Spleen (tissue), 7 donors: ENCODE measurements around the gene ENPP1.

Experiments used
- CTCF ChIP-seq, 11 experiments: fragments of 200-600 bp in 7 of 11; fragments of 450-650 bp in 4 of 11; sonication (generic) in 4 of 11; IDR thresholded peaks in 8 of 11; conservative IDR thresholded peaks in 3 of 11; 1 replicate in 7 of 11; 2 replicates in 4 of 11; pipeline versions ENCODE4 v1.4.0 to v1.8.0; 2016 to 2021; ENCODE audit warnings: antibody characterized with exemption in 11 of 11, inconsistent platforms in 4 of 11, mild to moderate bottlenecking in 1 of 11
- POLR2A ChIP-seq, 3 donors: fragments of 450-650 bp; IDR thresholded peaks; one replicate each; pipeline ENCODE4 v1.5.1; 2017; ENCODE audit warnings: antibody characterized with exemption in 3 of 3, mild to moderate bottlenecking in 1 of 3
- POLR2AphosphoS5 ChIP-seq, 3 donors: sonication (generic); formaldehyde crosslinking; IDR thresholded peaks; one replicate each; pipeline ENCODE4 v1.5.1; 2017; ENCODE audit warnings: antibody characterized with exemption in 3 of 3
- donor health status: DM: no; HTN: no; CAD: no; lungs with moderate emphysema.
- donor health status: DM: no; HTN: no; CAD: no.
- donor health status: DM: no; HTN: no; CAD: no.

- TF ChIP-seq CTCF (IDR thresholded peaks at IDR 0.05 in 8 of 11, conservative IDR thresholded peaks at IDR 0.05 in 3 of 11) (no peak), POLR2A (IDR thresholded peaks at IDR 0.05) (no peak), POLR2AphosphoS5 (IDR thresholded peaks at IDR 0.05) (no peak)
Measured at GRCh38 chr6:131825946-131826345, 18.1 kb downstream of the ENPP1 start.
